GM18868 (cell line): ENCODE data around the gene IL3.
A peak's percentile ranks its signal among the peaks of the same experiment; 100 is the strongest.

Experiments used
- ATAC-seq: cut with Tn5 transposase; IDR thresholded peaks from one replicate; pipeline ENCODE4 v1.9.1; 2021; ENCODE audit warnings: mild to moderate bottlenecking, moderate library complexity; ENCODE audit not compliant: unreplicated experiment

The IL3 gene, protein sequence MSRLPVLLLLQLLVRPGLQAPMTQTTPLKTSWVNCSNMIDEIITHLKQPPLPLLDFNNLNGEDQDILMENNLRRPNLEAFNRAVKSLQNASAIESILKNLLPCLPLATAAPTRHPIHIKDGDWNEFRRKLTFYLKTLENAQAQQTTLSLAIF

DNA sequence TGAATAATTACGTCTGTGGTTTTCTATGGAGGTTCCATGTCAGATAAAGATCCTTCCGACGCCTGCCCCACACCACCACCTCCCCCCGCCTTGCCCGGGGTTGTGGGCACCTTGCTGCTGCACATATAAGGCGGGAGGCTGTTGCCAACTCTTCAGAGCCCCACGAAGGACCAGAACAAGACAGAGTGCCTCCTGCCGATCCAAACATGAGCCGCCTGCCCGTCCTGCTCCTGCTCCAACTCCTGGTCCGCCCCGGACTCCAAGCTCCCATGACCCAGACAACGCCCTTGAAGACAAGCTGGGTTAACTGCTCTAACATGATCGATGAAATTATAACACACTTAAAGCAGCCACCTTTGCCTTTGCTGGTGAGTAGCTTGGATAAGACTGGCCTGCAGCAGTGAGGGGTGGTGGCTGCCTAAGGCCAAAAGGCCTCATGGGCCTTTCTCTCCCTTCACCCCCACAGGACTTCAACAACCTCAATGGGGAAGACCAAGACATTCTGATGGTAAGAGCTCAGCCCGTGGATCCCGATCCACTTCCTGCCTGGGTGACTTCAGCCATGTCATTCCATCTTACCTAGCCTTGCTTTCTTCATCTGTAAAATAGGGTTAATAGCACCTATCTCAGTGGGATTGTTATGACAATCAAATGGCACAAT is at the start of gene IL3:
TSS of gene IL3 (plus strand) at position 155 of the 661 bp plus-strand sequence. CDS start at position 207, 52 bp downstream.
- no peak for ATAC-seq

DNA sequence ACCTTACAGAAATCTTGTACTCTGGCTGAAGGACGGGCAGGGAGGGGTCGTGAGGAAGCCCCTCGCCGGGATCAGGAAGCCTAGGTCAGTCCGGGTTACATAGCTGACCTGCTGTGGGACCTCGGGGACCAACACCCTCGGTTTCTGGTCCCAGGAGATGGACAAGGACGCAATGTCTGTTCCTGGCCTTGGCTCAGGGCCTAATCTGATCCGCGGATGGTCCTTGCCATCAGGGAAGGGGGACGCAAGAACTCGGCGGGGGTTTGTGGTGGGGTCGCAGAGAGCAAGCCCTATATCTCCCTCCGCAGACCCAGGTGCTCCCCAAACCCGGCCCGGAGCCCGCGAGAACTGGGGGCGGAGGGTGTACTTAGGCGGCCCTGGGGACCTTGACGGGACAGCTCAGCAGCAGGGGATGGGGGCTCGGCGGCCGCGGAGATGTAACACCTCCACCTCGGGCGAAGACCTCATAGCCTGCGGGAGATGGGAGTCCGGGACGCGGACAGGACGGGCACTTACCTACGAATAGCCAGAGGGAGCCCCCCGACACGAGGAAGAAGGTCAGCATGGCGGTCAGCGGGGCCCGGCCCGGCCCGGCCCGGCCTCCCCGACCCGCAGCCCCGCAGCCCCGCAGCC is 49.4 kb upstream of the IL3 start:
- no peak for ATAC-seq

DNA sequence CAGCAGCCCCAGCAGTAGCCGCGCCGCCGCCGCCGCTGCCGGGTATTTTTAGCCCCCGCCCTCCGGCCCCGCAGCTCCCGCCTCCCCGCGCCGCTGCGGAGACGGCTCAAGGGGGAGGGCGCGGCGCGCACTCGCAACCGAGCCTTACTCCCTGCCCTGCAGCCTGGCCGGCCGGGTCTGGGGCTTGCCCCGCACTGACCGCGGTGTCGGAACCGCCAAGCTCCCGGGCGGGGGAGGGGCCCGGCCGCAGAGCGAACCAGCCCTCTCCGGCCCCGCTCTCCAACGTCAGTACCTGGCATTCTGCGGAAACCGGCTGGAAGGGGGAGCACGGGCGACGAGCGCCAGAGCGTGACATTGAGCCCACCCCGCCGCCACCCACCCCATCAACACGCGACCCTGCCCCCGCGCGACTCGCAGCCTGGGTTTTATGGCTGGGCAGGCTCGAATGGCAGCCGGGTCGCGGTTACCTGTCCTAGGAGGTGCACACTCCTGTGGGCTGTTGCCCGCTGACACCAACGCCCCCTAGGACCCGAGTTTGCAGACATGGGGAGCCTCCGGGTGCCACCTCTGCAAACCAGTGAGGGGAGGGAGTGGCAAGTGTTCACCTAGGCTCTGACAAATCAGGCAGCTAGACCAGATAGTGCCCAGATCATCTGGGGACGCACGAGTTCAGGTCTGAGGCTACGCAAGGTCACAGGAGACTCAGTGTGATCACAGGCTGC is 48.7 kb upstream of the IL3 start, which contains the start of gene ACSL6:
TSS of gene ACSL6 (minus strand) at position 37 of the 722 bp plus-strand sequence. CDS start 105 bp downstream, outside the sequence.
- no peak for ATAC-seq

DNA sequence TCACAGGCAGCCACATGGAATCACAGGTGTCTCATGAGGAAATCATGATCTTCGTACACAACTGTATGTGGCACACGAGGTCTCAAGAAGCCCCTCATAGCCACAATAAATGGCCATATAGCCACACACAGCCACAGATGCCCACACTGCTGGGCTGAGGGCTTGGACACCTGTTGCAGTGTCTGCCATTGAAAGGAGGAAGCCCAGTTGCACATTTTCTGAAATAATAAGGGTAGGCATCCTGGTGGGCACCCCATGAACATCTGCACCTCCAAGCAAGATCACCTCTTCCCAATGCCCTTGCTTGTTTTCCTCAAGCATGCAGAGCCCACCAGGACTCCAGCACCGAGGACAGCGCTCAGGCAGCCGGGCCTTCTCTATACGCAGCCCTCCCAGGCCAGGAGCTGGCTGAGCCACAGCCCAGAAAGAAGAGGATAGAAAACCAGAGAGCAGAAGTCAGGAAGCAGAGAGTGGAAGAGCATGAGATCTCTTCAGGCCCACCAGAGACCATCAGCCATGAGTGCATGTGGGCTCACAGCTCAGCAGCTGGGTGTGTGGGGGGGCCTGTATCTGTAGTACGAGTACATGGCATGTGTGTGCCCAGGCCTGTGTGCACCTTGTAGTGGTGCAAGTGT is 48.0 kb upstream of the IL3 start:
- ATAC-seq, result no peak

DNA sequence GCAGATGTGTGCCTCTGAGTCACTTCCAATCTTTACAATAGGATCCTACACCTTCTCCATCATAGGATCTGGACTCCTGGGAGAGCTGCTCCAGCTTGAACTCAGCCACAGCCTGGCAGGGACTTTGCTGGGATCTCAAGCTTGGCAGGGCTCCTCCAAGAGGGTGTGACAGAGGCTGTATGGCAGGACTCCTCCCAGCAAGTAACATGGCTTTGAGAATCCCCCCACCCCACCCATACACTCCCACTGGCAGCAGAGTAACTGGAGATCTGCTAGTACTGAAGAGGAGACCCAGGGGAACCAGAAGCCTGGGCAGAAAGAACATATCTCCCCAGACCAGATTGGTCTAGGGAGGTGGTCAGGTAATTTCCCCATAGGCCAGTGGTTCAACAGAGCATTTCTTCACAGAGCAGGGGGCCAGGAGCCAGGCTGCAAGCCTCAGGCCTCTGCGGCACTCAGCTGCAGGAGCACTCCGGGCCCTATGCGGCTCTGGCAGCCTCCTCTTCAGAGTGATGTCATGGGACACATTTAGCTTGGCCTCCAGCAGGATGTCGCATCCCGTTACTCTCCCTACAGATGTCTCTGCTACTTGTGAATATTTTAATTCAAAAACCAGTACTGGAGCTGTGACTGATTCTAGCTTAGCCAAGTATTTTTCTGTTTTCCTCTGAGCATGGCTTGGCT is 47.3 kb upstream of the IL3 start:
- ATAC-seq, result no peak

DNA sequence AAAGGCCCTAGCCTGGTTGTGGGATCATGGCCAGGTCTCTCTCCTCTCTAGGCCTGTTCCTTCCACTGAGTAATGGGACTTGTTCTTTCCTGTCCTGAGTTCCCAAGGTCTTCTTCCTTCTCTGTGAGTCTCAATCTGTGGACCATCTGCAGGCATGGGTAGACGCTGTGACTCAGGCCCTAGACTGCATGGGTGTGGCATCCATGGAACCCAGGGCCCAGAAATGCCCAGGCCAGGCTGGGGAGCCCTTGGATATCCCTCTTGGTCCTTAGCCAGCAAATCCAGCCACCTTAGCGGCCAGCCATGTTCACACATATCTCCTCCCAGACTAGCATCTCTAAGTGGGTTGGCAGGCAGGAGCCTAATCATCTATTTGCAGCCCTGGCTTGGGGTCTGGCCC is 46.7 kb upstream of the IL3 start:
- no peak for ATAC-seq

DNA sequence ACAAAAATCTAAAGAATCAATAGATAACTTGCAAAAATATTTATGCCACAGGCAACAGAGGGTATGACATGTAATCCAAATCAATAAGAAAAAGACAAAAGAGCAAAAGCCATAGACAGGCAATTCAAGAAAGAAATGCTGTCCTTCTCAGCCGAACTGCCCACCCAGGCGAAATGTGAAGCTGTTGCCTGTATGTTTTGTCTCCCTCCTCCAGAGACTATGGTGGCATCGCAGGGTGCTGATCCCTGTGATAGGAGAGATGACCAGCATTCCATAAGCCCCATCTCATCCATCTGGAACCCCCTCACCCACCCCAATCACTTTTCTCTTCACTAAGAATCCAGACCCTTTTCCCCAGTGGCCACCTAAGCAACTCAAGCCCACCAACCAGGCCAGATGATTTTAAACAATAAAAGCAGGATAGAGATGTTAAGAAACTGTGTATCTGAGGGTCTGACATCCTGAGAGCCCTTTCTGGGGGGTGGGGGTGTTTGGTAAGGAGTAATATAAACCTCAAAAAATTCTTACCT is 43.7 kb upstream of the IL3 start:
- no peak for ATAC-seq

DNA sequence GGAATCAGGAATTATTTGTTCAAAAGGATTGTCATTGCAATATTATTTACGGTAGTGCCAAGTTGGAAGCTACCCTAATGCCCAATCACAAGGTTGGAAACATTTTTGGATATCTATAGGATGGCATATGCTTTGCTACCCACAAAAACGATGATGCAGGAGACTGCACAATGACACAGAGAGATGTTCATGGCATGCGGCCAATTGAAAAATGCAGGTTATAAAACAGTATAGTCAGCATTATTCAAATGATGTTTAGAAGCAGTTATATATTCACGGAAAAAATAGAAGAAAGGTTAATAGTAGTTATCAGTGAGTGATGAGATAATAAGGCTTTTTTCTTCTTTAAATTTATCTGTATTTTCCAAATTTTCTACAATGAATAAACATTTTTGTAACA is 43.1 kb upstream of the IL3 start:
- ATAC-seq, result no peak

DNA sequence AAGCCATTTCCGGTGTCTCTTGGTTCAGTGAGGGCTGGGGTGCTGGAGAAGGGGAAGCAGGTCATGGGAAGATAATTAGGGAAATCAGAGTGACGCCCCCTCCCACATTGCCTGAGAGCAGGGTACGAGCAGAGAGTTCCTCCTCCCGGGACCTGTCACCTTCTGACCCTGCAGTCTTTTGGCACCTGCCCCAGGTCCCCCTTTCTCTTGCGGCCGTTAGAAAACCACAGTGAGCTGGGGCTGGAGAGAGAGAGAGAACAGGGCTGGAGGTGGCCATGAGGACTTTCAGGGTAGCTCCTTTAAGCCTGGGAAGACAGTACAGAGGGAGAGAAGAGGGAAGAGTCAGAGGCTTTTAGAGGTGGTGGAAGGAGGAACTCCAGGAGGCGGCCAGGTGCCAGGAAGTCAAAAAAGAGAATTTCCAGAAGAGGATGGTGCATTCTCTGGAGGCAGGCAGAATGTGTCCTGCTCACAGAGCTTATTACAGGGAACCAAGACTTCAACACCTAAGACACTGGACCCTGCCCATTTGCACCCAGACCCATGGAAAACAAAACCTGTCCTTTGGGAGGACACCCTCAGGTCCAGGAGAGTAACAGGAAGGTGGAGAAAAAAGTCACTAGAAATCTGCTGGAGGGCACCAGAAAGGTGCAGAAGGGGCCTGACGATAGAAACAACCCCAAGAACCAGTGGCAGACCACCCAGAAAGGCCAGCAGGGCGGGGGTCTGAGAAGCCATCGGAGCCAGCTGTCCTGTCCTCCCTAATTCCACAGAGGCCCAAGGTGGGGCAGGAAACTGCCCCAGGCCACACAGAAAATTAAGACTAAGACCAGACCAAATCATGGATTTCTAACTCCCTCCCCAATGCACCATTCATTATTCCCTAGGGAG is 42.5 kb upstream of the IL3 start:
- ATAC-seq, result no peak

DNA sequence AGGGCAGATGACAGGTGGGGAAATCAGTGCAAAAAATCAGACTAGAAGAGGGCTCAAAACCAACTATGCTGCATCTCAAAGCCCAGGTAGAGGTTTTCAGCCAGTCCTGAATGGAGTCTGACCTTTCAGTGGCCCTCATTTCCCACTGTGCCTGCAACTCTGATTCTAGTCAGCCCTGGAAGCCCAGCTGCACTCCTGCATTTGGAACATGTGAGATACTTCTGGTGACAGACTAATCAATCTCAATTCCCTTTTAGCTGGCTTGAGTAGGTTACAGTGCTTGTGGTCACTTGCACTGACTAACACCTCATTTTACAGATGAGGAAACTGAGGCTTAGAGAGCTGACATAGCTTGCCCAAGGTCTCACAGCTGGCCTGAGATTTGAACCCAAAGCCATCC is 41.1 kb upstream of the IL3 start:
- ATAC-seq, result no peak

DNA sequence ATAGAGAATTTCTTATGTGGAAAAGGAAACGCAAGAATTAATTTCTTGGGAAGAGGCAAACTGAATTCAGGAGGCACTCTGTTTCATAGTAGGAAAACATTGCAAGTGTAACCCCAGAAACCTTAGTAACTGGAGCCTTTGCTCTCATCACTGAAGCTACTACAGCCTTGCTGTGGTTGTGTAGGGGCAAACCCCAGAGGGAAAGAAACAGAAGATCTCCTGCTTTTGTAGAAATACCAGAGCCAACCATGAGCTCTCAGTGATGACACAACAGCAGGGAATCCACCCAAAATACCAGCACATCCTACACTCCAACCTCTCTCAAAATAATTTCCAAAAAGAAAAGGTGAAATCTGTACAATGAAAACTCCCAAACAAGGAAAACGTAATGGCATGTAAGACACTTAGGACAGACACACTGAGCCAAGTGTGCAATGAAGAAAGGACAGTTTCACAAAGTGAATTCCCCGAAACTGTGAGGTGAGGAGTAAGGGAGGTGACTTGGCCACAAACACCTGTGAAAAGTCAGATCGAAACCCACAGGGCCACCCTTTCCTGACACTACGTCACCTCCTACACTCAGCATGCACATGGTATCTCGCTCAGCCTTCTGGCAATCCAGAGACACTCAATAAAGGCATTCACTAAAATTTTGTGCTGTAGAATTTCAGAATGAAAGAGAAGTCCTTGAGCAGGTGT is 40.4 kb upstream of the IL3 start:
- ATAC-seq, result peak; percentile 97

DNA sequence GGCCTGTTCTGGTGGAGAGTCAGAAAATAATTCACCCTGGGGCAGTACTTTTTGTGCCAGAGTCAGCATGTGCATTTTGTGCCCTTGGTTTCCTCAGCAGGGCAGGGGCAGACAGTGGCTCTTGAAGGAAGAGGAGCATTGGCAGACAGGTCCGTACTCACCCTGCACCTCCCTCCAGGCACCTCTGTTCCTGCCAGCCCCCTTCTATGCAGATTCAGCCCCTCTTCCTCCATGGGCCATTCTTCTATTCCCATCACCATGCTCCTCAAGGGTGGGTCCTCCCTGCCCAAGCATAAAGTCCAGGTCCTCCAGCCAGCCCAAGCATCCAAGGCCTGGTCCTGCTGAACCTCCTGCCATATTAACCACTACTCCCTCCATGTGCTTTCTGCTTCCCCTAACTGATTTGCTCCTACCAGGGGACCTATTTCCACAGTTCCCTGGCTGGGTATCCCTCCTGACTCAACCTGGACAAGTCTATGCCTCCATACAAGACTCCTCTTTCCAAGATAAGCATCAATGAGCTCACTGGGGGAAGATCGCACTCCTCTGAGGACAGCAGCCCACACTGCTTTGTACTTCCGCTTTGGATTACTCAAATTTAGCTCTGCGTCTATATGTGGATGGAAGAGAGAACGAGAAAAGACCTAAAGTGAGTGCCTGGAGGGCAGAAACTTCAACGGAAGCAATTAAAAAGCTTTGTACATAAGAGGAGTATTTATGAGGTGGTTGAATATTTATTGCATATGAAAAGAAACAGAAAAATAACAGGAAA is 39.7 kb upstream of the IL3 start:
- peak; percentile 17 for ATAC-seq

DNA sequence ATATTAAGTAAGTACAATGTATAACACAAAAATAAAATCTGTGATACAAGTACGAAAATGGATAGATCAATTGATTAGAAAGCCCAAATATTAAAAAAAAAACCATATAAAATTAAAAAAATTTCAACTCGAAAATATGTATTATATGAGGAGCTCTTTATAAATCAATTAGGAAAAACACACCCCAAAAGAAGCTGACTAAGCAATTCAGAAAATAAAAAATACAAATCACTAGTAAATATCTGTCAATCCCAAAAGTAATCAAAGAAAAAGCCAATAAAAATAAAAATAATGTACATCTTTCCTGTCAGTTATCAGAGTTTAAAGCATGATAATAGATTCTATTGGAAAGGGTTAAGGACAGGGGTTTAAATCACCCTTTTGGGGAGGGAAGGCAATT is 38.8 kb upstream of the IL3 start:
- no peak for ATAC-seq

DNA sequence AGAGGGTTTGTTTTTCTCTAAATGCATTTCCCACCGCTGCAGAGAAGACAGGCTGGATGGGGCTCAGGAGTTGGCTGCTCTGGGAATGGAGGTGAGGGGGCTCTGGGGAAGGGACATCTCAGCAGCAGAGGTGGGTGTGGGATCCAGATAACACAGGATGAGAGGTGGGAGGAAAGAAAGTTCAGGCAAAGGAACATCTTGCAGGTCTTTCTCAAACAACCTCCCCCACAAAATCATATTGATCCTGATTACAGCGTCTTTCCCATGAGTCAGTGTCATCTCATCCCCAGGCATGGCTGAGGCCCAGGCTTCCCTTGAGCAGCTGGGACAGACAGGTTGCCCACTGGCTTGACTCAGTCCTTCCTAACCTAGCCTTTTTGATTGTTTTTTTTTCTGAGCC is 37.7 kb upstream of the IL3 start:
- no peak for ATAC-seq

DNA sequence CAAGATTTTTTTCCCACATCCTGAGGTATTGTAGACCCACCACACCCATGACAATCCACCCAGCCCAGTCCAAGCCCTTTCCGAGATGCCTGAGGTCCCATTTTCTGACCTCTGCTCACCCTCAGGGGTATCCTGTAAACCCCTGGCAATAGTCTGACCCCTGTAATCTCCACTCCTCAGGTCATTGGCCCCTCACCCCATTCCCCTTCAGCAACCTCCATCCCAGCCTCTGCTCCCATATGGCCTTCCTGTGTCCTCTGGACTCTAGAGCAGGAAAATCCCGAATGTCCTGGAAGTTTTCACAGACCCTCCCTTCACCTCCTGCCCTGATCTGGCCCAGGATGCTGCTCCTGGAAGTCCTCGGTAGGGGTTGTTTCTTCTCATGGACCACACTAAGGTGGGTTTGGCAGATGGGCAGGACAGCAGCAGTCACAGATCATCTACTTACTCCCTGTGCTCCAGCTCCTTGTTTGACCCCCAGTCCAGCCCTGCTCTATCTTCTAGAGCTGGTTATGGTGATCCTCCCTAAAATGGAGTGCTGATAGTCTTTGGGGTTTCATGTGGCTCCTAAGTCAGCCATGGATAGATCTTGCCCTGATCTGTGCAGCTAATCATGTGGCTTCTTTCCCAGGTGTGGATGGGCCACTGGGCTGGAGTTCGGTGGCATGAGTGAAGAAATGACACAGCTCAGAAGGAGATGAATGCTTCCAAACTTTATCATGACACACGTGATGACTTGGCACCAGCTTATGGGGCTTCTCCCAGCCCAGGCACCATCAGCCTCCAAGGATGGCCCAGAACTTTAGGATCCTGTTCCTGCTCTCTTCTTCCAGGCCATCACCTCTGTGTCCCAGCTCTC is 37.0 kb upstream of the IL3 start:
- no peak for ATAC-seq

DNA sequence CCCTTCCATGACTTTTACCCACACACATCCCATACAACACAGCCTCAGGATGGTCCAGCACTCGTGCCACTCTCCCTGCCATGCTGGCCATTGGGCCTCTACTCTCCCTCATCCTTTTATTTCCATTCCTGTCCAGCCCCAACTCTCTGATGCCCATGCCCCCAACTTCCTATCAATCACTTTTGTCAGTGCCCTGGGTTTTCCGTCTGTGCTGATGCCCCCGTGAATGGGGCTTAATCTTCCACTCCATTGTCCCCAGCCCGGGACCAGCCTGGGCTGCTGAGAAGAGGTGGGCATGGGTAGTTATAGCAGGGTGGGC is 36.4 kb upstream of the IL3 start:
- ATAC-seq, result no peak

DNA sequence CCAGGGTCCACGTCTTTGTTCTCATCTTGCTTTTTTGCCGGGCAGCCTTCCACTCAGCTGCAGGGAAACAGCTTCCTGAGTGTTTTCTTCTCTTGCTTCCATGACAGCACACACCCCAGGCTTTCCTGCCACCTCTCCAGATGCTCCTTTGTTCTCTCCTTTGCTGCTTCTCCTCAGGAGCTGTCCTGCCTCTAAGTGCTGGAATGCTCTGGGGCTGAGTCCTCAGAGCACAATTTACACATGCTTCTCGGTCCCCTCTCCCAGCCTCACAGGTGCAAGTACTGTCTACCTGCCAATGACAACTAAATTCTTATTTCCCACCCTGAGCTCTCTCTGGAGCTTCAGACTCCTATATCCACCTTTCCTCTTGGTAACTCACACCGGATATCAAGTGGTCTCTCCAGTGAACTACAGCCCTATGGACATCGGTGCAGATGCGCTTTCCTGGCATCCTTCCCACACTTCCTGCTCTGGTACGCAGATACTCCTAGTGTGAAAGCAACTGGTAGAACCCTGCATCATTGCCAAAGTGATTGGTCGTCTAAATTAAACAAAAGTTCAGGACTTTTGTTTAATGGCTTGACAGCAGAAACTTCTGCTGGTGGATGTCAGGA is 35.6 kb upstream of the IL3 start:
- no peak for ATAC-seq
